ENCODE data around the gene HMMR. TPM values are rescaled to one million over a fixed set of nuclear protein-coding genes. Genes with fewer than 3 reads are reported as not detected.

The HMMR gene
- total and polyA plus RNA-seq, 2 experiments from 2014 or later: 77.9 to 163 TPM

GRCh38 chr5:163529698-163530097, 69.3 kb downstream of the HMMR start:
- no peaks in the 10 kb centered on the region for H3K9me2 ChIP-seq (ENCODE audit: insufficient read depth)
- H3K27ac Mint-ChIP-seq: no peak overlapping the region

More at GRCh38 chr5:163529698-163530097, 69.3 kb downstream of the HMMR start:
- H3K79me2 ChIP-seq (replicated peaks; ENCODE audit: insufficient read depth): no peaks in the 10 kb centered on the region
- no peak overlapping the region for H3K27ac ChIP-seq (ENCODE audit: low read depth)
- ATAC-seq (no peak), DNase-seq (ENCODE audit: low spot score) (no peak)
- Mint-ChIP-seq H3K36me3 (ENCODE audit: low read depth) (peaks cover 9% of the 10 kb centered on the region), H3K9me3 (peaks cover 3% of the 10 kb centered on the region; the same call in 2 of the 3 replicates), H3K4me1 (peaks cover 37% of the 10 kb centered on the region), H3K4me3 (no peak overlapping the region), H3K27me3 (ENCODE audit: insufficient read depth, low read depth, poor library complexity) (peaks cover 3% of the 10 kb centered on the region)
- H3F3A ChIP-seq (replicated peaks; ENCODE audit: low read depth): 0 out of 2 replicates have a peak, but pooled peaks cover 3% of the 10 kb centered on the region
- H4K20me1 ChIP-seq (replicated peaks; ENCODE audit: insufficient read depth): no peaks in the 10 kb centered on the region
- TF ChIP-seq CREB1 (CRISPR knock-in tag; IDR thresholded peaks at IDR 0.05; ENCODE audit: low read depth): no peak
- TF ChIP-seq, protein P1, sequence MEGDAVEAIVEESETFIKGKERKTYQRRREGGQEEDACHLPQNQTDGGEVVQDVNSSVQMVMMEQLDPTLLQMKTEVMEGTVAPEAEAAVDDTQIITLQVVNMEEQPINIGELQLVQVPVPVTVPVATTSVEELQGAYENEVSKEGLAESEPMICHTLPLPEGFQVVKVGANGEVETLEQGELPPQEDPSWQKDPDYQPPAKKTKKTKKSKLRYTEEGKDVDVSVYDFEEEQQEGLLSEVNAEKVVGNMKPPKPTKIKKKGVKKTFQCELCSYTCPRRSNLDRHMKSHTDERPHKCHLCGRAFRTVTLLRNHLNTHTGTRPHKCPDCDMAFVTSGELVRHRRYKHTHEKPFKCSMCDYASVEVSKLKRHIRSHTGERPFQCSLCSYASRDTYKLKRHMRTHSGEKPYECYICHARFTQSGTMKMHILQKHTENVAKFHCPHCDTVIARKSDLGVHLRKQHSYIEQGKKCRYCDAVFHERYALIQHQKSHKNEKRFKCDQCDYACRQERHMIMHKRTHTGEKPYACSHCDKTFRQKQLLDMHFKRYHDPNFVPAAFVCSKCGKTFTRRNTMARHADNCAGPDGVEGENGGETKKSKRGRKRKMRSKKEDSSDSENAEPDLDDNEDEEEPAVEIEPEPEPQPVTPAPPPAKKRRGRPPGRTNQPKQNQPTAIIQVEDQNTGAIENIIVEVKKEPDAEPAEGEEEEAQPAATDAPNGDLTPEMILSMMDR (conservative IDR thresholded peaks at IDR 0.05; ENCODE audit: low read depth in 2 of 2): no peak
- TF ChIP-seq, protein P2, sequence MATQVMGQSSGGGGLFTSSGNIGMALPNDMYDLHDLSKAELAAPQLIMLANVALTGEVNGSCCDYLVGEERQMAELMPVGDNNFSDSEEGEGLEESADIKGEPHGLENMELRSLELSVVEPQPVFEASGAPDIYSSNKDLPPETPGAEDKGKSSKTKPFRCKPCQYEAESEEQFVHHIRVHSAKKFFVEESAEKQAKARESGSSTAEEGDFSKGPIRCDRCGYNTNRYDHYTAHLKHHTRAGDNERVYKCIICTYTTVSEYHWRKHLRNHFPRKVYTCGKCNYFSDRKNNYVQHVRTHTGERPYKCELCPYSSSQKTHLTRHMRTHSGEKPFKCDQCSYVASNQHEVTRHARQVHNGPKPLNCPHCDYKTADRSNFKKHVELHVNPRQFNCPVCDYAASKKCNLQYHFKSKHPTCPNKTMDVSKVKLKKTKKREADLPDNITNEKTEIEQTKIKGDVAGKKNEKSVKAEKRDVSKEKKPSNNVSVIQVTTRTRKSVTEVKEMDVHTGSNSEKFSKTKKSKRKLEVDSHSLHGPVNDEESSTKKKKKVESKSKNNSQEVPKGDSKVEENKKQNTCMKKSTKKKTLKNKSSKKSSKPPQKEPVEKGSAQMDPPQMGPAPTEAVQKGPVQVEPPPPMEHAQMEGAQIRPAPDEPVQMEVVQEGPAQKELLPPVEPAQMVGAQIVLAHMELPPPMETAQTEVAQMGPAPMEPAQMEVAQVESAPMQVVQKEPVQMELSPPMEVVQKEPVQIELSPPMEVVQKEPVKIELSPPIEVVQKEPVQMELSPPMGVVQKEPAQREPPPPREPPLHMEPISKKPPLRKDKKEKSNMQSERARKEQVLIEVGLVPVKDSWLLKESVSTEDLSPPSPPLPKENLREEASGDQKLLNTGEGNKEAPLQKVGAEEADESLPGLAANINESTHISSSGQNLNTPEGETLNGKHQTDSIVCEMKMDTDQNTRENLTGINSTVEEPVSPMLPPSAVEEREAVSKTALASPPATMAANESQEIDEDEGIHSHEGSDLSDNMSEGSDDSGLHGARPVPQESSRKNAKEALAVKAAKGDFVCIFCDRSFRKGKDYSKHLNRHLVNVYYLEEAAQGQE (IDR thresholded peaks at IDR 0.05; ENCODE audit: unreplicated experiment): no peak
- no peak for TF ChIP-seq JUNB (IDR thresholded peaks at IDR 0.05; ENCODE audit: unreplicated experiment)
- TF ChIP-seq ZNF114 (CRISPR knock-in tag; IDR thresholded peaks at IDR 0.05): no peak
- no peak for TF ChIP-seq ZNF462 (CRISPR knock-in tag; IDR thresholded peaks at IDR 0.05)
- TF ChIP-seq NANOG (IDR thresholded peaks at IDR 0.05; ENCODE audit: borderline replicate concordance): no peak
- no peak for TF ChIP-seq STAT1 (IDR thresholded peaks at IDR 0.05; ENCODE audit: unreplicated experiment)
- TF ChIP-seq POLR2AphosphoS5 (IDR thresholded peaks at IDR 0.05; ENCODE audit: low read depth): no peak
- no peak overlapping the region for H3K4me2 ChIP-seq
- H3K4me3 ChIP-seq: no peak overlapping the region
- peaks cover 27% of the 10 kb centered on the region for H3K4me1 ChIP-seq (ENCODE audit: insufficient read depth)
- H3K36me3 ChIP-seq (ENCODE audit: insufficient read depth): no peaks in the 10 kb centered on the region
- no peak overlapping the region for H2AFZ ChIP-seq
- no peaks in the 10 kb centered on the region for H3K27me3 ChIP-seq (ENCODE audit: insufficient read depth)

All from GM23338 (cell line).